ENCODE measurements around the gene PAQR4.

DNA sequence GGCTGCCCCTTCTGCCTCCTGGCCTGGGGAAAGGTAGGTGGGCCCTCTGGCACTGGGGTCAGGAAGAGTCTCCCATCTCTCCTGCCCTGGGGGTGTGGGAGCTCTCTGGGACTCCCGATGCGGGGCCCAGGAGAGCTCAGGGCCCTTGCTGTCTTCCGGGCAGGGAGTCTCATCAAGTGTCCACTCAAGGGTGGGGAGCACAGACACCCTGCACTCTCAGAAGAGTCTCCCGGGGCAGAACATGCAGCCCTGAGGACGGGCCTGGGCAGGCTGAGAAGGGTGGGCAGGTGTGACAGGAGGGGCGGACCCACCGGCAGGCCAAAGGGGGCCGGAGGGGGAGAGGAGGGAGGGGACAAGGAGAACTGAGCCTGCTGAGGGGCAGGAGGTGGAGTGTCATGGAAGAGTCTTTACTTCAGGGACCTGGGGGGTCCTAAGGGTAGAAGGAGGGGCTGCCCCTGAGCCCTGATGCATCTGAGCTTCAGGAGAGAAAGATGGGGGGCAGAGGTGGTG, 19.5 kb downstream of the PAQR4 start:
- TF ChIP-seq, protein P1, sequence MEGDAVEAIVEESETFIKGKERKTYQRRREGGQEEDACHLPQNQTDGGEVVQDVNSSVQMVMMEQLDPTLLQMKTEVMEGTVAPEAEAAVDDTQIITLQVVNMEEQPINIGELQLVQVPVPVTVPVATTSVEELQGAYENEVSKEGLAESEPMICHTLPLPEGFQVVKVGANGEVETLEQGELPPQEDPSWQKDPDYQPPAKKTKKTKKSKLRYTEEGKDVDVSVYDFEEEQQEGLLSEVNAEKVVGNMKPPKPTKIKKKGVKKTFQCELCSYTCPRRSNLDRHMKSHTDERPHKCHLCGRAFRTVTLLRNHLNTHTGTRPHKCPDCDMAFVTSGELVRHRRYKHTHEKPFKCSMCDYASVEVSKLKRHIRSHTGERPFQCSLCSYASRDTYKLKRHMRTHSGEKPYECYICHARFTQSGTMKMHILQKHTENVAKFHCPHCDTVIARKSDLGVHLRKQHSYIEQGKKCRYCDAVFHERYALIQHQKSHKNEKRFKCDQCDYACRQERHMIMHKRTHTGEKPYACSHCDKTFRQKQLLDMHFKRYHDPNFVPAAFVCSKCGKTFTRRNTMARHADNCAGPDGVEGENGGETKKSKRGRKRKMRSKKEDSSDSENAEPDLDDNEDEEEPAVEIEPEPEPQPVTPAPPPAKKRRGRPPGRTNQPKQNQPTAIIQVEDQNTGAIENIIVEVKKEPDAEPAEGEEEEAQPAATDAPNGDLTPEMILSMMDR (IDR thresholded peaks at IDR 0.05): no peak
- no peak for TF ChIP-seq POLR2A (IDR thresholded peaks at IDR 0.05)

Measured in body of pancreas (tissue), 4 donors.